Gastroesophageal sphincter (tissue), 3 donors: ENCODE results near the gene ADORA1.

Experiments
- CTCF ChIP-seq, 4 experiments: fragments of 200-600 bp in 2 of 4; fragments of 450-650 bp in 2 of 4; sonication (generic) in 1 of 4; IDR thresholded peaks; one replicate each; pipeline ENCODE4 v1.5.1; 2017 to 2019; ENCODE audit warnings: antibody characterized with exemption in 4 of 4, mild to moderate bottlenecking in 2 of 4, moderate library complexity in 2 of 4
- EP300 ChIP-seq: sonication (generic); formaldehyde crosslinking; IDR thresholded peaks from one replicate; pipeline ENCODE4 v1.6.1; 2017; ENCODE audit warnings: antibody characterized with exemption, mild to moderate bottlenecking
- POLR2A ChIP-seq, 2 donors: fragments of 450-650 bp; IDR thresholded peaks; one replicate each; pipeline ENCODE4 v1.6.1; 2017; ENCODE audit warnings: antibody characterized with exemption in 2 of 2, mild to moderate bottlenecking in 2 of 2, moderate library complexity in 1 of 2

DNA sequence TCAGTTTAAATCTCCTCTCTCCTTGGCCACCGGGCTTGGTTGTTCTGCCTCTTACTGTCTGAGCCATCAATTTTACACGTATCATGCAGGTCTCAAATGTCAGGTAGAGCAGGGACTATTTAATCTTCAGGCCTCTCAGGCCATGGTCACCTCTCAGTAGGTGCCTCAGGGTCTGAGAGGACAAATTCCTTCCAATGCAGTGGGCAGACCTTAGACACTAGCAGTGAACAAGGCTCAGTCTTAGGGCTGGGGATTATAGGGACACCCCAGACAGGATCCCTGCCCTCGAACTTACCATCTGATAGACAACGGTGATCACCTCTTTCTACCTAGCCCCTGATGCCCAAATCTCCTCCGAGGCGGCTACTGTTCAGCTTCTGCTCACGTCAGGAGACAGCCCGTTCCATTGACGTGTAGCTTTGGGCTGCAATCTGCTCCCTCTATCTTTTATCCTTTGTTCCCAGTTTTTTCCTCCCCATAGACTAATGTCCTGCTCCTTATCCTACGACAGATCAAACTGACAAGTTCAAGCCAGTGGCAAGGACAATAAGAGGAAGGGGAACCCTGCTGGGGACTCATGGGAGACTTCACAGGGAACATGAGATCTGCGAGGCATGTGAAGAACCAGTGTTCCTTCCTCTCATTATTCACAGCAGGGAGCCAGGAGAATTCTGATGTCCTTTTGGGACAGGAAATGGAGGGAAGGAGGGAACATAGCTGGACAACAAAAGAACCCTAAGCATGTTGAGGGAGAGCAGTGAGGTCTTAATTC lies 40.3 kb upstream of the ADORA1 start:
- TF ChIP-seq EP300 = no peak
- no peak for TF ChIP-seq CTCF (IDR thresholded peaks at IDR 0.05)
- no peak for TF ChIP-seq POLR2A (IDR thresholded peaks at IDR 0.05)
